NCI-H526 treated with DMSO at 0.1 percent for 48 hours (cell line): Measurements from ENCODE around the gene SDR39U1.
A peak's percentile ranks its signal among the peaks of the same experiment; 100 is the strongest.

Experiments used
- DNase-seq: peaks from one replicate; lab custom pipeline; 2025; lab: John Stamatoyannopoulos, UW

The SDR39U1 gene

GRCh38 chr14:24441904-24442239 lies 704 bp downstream of the SDR39U1 start:
- DNase-seq: peak; percentile 58

GRCh38 chr14:24441485-24441884 lies 1.1 kb downstream of the SDR39U1 start:
- DNase-seq: no peak

DNA sequence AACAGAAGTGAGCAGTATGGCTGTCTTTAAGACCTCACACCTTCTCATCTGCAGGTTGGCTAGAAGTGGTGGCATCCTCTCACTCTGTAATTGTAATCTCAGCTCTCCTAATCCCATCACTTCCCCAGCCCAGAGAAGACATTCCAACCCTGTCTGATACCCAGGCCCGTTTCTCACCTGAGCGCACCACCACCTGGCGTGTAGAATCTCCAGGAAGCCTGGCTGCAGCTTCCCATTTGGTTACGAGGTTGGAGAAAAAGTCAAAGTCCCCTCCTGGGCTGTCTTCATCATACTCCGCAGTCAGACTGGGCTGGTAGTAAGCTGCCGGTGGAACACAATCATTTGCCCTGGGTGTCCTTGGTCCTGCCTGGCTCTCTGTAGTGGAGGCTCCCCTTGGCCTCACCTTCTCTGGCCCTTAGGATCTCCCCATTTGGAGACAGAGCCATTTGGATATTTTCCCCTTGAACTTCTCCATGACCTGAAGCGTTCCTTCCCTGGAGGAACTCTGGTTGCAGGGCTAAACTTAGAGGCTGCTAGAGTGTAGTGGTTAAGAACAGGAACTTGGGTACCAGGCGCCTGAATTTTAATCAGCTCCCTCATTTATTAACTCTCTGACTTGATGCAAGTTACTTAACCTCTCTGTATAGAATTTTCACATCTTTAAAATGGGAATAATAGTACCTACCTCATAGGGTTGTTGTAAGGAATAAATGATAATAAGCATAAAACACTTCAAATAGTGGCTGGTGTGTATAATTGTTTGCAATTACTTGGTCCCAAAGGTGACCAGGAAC lies 1.8 kb downstream of the SDR39U1 start:
- no peak for DNase-seq

DNA sequence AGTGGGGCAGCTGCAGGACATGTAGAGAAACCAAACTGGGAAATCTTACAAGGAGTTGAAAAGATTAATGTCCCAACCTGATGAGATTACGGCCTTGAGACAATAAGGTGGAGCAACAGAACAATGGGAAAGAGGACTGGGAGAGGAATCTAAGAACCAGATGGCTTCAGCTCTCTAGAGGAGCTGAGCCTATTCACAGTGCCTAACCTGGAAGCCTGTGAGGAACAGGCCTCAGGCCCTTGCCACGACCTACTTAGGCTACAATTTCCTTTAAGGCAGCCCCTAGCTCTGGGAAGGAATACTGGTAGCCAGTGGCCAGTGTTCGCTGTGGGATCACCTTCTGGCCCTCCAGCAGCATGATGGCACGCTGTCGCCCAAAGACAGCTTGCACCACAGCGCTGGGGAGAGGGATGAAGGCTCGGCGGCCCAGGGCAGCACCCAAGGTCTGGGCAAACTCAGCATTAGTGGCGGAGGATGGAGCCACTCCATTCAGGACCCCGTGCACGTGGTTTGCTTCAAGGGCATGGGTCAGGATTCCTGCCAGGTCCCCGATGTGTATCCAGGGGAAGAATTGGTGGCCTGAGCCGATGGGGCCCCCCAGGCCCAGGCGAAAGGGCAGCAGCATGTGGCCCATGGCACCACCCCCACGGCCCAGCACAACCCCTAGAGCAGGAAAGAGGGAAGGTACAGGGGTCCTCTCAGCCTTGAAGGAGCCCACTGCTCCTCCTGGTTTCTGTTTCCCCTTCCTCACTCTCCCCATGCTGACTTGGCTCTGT lies 2.6 kb downstream of the SDR39U1 start:
- no peak for DNase-seq

DNA sequence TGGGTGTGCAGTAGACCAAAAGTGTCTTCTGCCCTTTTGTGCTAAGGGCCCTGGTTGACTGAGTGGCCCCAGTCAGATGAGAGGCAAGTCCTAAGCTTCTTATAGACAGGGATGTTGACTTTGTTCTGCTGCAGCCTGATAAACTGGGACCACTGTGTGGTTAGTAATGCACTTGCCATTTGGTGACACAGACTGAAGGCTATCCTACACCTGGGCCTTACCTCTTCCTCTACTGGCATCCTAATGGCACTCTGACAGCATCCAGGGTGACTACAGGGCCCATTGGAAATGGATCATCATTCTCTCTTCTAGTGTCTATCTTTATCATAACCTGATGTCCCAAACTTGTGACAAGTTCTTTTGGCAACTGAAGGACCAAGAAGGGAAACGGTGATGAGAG lies 3.3 kb downstream of the SDR39U1 start:
- no peak for DNase-seq

- DNase-seq: no peak
Observed at GRCh38 chr14:24438223-24439097, 4.1 kb downstream of the SDR39U1 start.

DNA sequence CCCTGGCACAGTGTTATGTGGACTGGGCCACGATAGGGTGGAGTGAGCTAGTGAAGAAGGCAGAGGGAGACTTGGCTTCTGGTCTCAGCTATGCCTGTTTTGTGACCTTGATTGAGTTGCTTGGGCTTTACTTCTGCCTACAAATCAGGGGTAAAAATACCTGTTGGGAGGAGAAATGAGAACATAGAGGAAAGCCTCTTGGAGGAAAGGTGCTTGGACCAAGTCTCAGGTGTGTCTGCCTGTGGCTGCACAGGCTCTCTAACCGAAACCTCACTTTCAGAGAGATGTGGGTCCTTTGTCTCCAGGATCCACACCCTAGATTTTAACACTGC lies 4.9 kb downstream of the SDR39U1 start:
- no peak for DNase-seq

DNA sequence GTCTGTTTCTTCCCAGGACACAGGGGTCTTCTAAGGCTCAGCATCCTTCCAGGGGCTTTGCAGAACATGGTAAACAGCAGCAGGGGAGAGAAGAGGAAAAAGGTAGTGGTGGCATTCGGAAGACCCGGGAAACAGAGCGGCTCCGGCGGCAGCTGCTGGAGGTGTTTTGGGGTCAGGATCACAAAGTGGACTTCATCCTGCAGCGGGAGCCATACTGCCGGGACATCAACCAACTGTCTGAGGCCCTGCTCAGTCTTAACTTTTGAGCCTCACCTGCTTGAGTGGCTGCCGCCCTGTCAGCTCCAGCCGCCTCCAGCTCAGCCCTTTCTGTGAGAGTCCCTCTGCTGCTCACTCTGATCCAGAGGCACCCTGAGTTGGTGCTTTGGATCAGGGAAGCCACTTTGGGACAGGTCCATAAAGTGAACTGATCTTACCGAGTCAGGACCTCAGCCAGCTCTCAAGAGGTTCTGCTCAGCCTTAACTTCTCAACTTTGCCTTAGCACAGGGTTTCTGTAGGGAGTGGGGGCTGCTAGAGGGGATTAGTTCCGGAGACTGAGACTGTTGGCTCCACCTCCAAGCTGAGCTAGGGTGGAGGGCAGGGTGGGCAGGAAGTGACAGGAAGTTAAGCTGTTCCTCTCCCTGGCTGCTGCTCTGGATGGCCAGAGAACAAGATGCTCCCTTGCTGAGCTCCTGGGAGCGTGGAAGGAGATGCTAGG lies 5.4 kb downstream of the SDR39U1 start:
- no peak for DNase-seq

DNA sequence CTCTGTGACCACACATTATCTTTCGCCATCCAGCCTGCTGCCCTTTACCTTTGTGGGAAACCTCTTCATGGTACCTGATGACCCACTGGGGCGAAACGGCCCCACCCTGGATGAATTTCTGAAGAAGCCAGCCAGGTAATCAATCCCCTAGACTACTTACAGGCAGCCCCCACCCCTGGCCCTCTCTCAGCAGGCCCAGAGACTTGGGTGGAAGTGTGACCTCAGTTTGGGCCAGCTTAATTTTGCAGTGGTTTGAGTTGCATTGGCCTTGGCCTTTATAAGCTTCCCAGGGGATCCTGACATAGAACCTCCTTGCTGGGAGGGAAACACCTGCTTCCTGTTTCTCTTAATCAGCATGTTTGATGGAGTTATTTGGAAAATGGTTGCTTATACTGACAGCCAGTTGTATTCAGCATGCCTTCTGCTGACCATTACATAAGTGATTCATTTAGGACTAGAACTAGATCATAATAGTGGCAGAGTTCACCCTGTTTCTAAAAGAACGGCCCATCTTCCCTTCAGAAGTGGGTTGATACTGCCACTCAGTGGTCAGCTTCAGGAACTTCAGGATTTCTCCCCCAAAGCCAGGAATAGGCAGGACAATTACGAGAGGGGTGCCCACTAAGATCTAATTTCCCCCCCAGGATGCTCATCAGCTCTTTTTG lies 6.1 kb downstream of the SDR39U1 start:
- DNase-seq: peak; percentile 33

DNA sequence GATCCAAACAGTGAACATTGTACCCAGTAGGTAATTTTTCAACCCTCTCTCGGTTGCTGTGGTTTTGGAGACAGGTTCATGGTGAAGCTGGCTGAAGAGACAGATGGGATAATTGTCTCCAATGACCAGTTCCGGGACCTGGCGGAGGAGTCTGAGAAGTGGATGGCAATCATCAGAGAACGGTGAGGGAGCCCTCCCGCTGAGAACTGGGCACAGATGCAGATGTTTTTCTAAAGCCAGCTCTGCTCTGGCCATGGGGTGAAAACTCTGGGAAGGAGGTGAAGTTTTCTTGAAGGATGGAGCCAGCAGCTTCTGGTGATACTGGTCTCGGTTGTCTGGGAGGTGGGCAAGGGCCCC lies 6.6 kb downstream of the SDR39U1 start:
- DNase-seq: no peak

DNA sequence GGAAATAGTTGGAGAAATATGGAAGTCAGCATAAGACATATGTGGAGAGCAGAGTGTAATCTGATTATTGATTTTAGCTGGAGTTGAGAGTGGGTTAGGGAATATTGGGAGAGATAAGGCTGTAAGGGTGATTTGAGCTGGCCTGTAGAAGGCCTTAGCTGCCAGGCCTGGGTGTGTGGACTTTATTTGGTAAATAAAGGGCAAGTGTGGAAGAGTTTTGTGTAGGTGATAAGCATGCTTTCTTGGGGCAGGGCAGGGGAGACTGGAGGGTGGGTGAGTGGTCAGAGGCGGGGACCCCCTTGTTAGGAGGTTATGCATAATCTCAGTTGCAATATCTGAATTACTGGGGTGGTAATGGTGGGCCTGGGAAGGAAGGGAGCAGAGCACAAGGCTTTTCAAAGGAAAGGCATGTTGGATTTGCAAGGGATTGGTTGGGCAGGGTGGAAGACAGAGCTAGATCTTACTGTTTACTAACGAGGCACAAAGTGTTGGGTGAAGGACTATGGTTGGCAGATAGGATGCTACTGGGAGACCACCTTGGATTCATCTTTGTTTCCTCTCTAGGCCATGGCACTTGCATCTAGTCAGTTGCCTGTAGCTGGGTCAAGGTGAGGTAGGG lies 7.3 kb downstream of the SDR39U1 start:
- DNase-seq: no peak

DNA sequence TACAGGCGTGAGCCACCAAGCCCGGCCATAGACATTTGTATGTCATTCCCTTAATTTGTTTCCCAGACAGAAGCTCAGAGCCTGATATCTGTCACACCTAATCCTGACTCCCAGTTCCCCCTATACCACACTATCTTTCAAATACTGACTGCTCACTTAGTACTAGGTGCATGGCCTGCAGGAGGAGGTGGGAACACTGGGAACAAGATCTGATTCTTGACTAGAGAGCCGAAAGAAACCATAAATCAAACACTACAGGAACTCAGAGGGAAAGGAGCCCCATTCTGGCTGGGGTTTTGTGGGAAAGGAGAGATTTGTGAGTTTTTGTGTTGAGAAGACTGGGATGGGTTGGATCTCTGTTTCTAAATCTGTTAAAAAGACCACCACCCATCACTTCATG lies 7.9 kb downstream of the SDR39U1 start:
- DNase-seq: no peak

DNA sequence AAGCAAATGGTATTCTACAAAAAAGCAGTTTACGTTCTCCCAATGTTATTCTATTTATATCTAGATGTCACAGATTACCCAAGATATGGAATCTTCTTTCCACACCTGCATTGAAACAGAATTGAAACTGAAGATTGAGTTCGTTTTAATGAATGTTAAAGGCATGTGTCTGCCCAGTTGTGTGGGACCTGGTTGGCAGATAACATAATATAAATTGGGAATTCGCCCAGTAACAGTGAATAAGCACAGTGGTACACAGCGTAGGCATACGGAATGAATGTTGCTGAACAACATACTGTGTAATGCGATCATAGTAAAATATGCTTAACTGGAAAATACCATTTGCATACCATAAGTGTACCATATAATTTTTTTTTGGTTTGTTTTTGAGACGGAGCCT lies 8.5 kb downstream of the SDR39U1 start:
- DNase-seq: no peak

DNA sequence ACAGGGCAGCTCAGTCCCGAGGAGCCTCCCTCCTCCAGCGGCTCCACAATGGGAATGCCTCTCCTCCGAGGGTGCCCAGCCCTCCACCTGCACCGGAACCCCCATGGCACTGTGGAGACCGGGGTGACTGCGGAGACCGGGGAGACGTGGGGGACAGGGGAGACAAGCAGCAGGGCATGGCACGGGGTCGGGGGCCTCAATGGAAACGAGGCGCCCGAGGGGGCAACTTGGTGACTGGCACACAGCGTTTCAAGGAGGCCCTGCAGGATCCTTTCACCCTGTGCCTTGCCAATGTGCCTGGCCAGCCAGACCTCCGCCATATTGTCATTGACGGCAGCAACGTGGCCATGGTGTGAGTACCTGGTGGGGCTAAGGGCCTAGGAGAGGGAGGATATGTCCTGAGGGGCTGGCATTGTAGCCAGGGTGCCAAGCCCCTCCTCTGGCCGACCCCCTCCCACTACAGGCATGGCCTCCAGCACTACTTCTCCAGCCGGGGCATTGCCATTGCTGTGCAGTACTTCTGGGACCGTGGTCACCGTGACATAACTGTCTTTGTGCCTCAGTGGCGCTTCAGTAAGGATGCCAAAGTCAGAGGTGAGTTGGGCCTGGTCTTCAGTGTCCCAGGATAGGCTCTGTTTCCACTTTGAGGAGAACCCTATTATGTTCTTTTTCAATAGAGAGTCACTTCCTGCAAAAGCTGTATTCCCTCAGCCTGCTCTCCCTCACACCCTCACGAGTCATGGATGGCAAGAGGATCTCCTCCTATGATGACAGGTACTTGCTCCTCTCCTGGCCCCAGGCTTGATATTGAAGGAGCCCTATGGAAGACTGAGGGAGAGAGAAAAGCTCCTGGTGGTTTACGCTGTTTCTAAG lies 10.1 kb downstream of the SDR39U1 start:
- no peak for DNase-seq

- peak; percentile 78 for DNase-seq
Observed at GRCh38 chr14:24431569-24432258, 10.9 kb downstream of the SDR39U1 start.

GRCh38 chr14:24430682-24431568 lies 11.7 kb downstream of the SDR39U1 start:
- no peak for DNase-seq

DNA sequence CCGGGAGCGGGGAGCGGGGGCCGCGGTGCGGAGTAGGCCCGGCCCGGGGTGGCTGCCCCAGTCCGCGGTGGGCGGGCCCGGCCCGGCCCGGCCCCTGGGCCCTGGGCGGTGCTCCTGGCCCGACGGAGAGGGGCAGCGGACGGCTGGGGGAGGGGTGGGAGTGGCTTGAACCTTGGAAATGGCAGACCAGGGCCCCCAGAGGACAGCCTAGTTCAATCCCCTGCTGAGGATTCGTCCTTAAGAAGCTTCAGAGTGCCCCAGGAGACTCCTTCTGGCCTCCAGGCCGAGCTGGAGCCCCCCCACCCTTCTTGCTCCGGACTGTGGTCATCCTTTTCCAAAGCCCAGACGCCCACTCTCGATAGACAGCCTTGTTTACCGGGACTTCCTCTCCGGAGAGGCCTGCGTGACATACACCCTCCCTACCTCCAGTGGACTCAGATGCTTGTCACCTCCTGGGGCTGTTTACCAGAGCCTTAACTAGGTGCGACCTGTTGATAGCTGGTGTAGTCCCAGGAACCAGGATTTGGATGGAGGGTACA lies 12.4 kb downstream of the SDR39U1 start:
- DNase-seq: no peak
